Astrocyte (in vitro differentiated cells and primary cell): ENCODE results near the gene TCF7L2.

Experiments
- EZH2 ChIP-seq: IDR thresholded peaks from 2 replicates; pipeline ENCODE4 v1.6.1; 2012; ENCODE audit warnings: mild to moderate bottlenecking, low read length, inconsistent platforms; ENCODE audit not compliant: insufficient read depth
- TF ChIP-seq, protein P1 (sequence below): IDR thresholded peaks from 2 replicates; pipeline ENCODE4 v1.5.1; 2011; ENCODE audit warnings: low read depth, mild to moderate bottlenecking, inconsistent platforms, low read length, moderate library complexity; ENCODE audit not compliant: insufficient read depth

DNA sequence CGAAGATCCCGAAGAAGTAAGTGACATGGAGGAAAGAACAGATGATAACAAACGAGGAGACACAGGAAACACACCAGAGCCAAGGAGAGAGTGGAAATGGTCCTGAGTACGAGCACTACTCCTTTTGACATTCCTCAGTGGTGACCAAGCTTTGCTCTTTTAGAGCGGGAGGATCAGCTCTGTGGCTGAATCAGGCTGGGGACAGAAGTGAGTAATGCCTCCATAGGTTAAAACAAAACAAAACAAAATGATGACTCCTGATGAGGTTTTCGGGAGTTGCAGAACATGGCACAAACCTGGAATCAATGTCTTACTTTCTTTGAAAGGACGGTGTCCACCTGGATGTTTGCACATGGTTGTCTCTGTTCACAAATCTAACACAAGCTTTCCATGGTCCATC is 30.3 kb upstream of the TCF7L2 start:
- TF ChIP-seq, protein P1, sequence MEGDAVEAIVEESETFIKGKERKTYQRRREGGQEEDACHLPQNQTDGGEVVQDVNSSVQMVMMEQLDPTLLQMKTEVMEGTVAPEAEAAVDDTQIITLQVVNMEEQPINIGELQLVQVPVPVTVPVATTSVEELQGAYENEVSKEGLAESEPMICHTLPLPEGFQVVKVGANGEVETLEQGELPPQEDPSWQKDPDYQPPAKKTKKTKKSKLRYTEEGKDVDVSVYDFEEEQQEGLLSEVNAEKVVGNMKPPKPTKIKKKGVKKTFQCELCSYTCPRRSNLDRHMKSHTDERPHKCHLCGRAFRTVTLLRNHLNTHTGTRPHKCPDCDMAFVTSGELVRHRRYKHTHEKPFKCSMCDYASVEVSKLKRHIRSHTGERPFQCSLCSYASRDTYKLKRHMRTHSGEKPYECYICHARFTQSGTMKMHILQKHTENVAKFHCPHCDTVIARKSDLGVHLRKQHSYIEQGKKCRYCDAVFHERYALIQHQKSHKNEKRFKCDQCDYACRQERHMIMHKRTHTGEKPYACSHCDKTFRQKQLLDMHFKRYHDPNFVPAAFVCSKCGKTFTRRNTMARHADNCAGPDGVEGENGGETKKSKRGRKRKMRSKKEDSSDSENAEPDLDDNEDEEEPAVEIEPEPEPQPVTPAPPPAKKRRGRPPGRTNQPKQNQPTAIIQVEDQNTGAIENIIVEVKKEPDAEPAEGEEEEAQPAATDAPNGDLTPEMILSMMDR = no peak
- no peak for TF ChIP-seq EZH2
